ENCODE results near the gene TCOF1.

TCOF1 gene

DNA sequence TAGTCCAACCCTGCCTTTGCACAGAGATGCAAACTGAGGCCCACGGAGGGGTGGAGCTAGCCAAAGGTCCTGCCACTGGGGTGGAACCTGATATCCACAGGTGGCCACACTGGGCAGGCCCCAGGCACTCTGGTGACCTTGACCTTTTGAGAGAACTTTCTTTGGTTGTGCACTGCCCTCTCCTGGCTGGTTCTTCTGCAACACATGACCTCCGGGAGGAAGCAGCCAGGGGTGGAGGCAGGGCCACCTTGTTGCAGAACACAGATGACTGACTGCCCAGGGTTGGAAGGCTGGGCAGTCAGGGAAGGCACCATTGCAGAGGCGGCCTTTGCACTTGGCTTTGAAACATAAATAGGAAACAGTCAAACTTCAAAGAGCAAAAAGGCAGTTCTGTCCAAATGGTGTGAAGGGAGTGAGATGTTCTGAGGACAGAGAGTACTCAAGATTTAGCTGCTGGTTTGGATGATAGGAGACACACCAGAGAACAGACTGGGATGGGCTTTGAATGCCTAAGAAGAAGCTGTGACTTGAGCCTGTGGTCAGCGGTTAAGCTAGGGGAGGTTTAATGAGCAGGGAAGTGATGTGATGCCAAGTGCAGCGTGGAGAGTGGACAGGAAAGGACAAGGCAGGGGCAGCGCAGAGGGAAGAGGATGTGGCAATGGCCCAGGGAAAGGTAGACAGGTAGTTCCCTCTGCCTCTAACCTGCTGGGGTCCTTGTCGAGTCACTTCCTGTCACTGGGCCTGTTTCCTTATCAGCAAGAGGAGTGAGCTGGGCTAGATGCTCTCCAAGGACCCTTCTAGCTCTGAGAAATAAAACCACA, 6.8 kb upstream of the TCOF1 start:
- peak; percentile 90 for DNase-seq (ENCODE audit: low spot score)

DNA sequence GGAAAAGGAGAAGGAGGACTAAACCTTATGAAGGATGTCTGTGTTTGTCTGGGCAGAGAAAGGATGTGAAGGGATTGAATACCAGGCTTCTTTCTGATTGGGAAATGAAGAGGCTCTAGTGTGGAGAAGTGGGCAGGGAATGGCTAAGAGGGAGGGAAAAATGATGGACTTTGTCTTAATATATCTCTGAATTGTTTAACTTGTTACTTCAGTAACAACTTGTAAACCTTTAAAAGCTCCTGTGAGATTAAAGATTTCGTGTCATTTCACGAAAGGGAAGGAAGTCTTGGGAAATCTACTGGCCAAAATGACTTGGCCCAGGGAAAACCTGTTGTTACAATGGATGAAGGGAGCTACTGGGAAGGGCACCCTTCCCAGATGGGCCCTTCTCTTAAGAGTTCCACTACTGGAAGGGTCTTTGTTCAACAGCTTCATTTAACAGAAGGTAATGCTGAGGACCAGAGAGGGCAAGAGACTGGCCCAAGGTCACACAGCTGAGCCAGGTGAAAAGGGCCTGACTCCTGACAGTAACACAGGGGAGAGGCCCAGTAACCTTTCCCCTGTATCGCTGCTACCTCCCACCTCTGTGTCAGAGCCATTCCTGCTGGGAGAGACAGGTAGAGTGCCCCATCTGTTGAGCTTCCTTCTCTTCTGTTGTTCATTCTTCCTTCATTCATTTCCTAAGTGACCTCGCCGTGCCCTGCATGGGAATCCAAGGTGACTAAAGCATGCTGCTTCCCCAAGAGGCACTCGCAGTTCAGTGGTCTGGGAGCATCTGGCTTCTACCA, 5.1 kb upstream of the TCOF1 start:
- no peak for DNase-seq (ENCODE audit: low spot score)

DNA sequence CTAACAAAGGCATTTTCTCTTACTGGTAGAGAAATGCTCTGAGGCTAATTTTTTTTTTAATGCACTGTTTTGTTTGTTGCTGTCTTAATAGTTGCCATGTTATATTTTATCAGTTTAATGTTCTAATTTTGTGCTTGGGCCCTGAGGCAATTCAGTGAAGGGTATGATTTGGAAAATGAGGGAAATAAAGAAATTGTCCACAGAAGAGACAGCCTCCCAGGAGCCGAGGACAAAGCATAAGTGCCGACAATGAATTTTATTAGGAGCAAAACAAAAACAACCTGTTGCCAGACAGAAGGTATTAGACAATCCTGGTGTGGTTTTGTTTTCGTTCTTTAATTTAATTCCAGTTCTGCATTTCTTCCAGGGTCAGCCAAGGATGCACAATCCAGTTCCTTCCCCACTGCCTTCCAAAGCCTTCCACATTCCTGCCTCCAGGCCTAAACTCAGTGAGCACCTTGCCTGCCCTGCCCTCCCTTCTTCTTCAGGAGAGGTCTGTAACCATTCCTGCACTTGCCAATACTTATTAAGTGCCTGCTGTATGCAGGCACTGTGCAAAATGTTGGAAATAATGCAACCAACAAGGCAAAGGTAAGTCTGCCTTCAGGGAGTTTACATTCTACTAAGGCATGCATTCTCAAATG, 4.3 kb upstream of the TCOF1 start:
- no peak for DNase-seq (ENCODE audit: low spot score)

DNA sequence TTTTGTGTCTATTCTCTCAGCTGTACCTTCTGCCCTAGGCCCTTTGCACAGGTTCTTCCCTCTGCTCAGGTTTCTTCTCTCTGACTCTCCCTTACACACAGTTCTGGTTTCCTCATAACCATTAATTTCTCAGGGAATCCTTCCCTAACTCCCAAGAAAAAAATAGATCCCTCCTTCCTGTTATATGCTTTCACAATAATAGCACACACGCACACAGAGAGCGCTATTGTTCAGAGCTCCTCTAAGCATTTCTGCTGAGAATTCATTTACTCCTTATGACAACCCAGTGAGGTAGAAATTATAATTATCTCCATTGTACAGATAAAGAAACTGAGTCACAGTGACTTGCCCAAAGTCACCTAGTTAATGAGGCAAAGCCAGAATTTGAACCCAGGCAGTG, 1.7 kb upstream of the TCOF1 start:
- no peak for DNase-seq (ENCODE audit: low spot score)

DNA sequence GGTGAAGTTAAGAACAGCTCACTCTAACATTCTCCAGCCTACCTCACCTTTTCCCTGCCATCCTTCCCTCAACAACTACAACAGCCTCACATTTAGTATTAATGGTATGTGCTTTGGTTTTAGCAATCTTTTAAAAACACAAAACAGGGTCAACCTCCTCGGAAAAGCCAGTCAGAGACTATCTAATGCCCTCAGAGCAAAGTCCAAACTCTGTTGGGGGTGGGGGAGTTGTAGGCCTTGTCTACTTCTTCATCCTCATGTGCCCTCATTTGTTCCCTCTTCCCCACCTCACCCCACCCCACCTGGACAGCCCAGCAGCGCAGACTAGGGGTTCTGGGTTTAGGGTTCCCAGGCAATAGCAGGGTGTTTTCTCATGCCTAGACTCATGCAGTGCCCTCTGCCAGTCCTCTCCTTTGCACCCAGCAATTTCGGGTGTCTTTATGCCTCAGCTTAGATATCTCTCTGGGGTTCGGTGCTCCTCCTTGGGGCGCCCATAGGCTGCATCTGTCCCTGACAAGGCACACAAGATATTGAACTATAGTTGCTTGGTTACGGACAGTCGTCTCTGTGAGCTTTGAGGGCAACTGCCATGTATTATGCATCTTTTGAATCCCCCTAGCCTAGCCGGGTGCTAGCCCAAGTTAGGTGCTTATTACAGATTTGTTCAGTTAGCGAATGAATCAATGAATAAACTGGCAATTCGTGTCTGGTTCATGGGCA, 762 bp upstream of the TCOF1 start:
- DNase-seq (ENCODE audit: low spot score), result no peak

DNA sequence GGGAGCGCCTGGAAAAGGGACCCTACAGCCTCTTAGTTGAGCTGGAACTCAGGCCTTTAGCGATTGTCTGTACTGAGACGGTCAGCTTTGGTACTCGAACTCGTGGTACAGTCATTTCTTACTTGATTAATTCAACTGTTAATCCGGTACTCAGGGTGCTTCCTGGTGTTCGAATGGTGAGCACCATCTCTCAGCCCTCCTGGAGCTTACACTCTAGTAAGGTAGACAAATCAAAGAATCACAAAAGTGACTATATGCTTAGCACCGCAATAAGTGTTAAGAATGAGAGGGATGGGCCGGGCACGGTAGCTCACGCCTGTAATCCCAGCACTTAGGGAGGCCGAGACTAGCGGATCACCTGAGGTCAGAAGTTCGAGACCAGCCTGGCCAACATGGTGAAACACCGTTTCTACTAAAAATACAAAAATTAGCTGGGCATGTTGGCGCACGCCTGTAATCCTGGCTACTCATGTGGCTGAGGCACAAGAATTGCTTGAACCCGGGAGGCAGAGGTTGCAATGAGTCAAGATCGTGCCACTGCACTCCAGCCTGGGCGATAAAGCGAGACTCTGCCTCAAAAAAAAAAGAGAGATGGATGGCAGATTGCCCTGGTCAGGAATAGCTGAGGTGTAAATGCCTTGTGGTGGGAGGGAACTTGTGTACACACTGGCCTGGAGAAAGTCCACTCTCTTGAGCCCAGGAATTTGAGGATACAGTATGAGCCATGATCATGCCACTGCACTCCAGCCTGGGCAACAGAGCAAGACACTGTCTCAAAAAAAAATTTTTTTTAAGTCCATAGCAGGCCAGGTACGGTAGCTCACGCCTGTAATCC, 981 bp downstream of the TCOF1 start:
- DNase-seq (ENCODE audit: low spot score), result no peak

DNA sequence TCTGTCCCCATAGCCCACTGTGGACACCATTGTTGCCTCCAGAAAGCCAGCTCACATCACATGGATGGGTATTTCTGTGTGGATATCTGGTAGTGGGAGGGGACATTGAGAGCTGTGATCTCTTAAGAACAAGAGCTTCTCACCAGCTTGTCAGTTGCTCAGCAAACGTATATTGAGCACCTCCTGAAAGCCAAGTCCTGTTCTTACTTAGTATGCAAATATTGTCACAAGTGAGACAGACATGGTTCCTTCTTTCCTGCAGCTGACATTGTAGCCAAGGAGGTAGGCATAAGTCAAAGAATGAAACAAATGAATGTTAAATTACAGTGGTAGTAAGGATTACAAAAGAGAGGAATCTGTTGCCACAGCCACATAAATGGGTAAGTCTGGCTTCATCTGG, 3.8 kb downstream of the TCOF1 start:
- DNase-seq (ENCODE audit: low spot score), result no peak

DNA sequence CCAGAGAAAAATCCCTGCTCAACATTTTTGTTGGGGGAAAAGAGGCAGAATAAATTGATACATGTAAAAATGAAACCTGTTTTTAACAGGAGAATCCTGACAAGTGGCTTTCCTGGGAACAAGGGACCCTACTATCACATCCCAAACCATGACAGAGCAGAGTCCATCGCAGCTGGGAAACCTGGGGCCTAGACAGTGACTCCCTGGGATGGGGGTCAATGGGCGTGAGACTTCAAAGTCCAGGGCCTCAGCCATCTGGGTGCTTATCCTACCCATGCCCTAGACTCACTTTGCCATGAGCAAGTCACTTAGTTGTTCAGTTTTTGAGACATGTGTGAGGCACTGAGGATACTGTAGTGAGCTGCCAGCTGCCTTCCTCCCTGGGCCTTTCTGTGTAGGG, 5.7 kb downstream of the TCOF1 start:
- no peak for DNase-seq (ENCODE audit: low spot score)

DNA sequence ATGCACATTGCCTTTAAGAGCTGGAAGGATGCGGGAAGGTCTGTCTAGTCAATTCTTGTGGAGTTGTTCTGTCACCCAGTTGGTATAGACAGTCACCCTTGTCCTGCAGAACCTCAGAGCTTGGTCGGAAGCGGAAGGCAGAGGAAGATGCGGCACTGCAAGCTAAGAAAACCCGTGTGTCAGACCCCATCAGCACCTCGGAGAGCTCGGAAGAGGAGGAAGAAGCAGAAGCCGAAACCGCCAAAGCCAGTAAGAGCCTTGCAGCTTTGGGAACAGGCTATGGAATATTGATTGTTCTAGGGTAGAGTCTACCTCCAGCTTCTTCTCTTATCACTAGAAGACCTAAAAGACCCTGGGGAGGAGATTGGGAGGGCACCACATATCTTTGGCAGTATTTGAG, 6.5 kb downstream of the TCOF1 start:
- no peak for DNase-seq (ENCODE audit: low spot score)

DNA sequence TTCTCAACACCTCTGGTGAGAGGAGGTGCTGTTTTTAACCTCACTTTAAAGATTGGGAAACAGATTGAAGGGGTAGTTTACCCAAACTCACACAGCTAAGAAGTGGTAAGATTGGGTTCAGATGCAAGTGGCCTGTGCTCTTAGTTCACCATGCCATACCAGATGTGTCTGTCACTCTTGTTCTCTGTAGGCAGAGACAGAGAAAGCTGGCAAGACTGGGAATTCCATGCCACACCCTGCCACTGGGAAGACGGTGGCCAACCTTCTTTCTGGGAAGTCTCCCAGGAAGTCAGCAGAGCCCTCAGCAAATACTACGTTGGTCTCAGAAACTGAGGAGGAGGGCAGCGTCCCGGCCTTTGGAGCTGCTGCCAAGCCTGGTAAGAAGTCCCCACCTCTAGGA, 11.0 kb downstream of the TCOF1 start:
- DNase-seq (ENCODE audit: low spot score), result no peak

DNA sequence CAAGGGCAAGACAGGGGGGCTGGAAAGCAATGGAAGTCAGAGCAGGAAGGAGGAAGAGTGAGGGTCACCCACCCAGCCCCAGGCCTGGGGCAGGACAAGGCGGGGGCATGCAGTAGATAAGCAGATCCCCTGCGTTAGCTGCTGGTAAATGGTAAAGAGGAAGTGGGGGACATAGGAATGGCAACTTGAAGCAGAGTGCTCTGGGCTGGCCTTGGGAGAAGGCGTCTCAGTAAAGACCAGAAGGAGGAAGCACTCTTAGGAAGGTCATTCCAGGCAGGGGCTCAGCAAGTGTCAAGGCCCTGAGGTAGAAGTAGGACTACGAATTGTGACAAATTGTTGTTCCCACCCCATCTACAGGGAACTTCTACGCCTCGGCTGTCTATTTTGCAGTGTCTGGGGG, 15.1 kb downstream of the TCOF1 start:
- no peak for DNase-seq (ENCODE audit: low spot score)

DNA sequence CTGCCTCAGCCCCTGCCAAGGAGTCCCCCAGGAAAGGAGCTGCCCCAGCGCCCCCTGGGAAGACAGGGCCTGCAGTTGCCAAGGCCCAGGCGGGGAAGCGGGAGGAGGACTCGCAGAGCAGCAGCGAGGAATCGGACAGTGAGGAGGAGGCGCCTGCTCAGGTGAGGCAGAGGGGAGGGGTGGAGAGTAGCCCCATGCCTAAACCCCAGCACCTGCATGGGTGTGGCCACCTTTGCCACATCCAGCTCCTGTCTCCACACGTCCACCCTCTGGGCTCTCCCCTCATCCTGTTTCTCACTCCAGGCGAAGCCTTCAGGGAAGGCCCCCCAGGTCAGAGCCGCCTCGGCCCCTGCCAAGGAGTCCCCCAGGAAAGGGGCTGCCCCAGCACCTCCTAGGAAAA, 17.2 kb downstream of the TCOF1 start:
- no peak for DNase-seq (ENCODE audit: low spot score)

DNA sequence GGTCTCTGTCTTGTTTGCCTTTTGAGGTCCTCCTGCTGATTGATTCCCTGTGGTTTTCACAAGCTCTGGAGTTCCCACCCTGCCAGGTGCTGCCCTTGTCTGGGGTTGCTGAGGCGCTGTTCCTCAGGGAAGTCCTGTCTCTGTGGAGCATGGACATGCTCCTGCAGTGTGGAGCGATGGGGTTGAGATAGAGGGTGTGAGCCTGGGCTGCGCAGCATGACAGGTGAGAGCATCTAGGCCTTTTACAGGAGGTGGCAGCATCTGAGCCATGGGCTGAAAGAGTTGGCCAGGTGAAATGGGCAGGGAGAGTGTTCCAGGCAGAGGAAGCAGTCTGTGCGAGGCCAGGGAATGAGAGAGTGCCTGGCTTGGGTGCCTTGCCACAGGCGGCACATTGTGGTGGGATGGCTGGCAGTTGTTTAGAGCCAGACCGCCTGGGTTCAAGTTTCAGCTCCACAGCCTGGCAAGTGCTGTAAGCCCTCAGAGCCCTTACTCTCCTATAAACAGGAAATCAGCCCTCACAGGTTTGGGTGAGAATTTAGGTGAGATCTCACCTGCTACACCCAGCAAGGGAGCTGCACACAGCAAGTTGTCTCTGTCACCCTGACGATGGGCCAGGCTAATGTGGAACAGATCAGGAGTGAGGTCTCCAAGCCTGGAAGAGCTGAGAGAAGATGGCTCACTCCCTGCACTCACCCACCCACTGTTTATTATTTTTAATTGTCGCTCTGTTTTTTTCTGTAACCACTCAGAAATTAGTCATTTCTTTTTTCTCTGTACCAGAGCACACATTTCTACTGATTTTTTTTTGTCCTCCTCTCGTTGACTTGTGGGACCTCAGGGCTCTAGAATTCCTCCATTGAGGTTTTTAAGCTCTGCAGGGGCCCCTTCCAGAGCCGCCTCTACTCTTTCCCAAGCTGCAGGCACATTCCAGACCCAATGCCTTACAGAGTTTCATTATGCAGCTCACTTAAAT, 19.6 kb downstream of the TCOF1 start:
- no peak for DNase-seq (ENCODE audit: low spot score)

DNA sequence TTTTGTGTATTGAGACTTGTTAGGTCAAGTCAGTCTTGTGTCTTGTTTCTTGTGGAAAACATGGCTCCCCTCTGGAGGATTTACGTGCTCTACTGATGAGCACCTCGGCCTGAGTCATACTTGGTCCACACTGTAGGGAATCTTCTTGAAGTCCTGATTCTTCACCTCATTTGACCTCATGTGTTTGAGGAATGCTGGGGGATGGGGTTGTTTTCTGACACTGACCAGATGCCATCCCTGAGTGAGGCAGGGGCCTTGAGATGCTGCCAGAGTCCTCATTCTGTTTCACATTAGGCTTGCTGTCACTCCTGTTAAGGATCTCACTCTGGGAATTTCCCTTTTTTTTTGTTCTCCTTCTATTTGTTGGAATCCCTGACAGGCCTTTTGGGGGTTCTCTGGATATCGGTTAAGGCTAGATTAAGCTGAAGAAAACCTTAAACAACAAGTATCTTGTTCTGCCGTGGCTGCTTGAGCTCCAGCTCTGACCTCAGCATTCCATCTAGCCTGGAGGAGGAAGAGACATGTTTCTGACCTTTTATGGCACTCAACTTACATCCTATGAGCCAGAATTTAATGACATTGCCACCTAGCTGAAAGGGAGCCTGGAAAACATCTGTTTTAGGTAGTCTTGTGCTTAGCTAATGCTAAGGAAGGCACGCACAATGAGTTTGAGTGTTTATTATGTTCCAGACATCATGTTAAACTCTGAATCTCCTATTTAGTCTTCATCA, 20.6 kb downstream of the TCOF1 start:
- DNase-seq (ENCODE audit: low spot score), result no peak

DNA sequence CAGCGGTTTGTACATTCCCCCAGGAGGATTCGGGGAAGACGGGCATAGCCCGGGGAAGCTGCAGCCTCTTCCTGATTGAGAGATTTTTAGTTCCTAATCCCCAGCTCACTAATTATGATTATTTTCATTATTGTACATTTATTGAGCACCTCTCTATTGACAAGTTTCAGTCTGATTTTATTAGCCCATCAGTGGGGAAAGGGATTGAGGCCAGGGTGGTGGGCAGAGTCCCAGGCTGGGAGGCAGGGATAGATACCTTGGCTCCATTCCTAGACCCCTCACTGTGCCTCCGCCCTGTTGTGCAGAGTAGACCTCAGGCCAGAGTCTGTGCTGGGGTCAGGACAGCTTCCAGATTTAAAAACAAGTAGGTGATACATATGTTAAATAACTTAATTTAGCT, 27.2 kb downstream of the TCOF1 start:
- no peak for DNase-seq (ENCODE audit: low spot score)

DNA sequence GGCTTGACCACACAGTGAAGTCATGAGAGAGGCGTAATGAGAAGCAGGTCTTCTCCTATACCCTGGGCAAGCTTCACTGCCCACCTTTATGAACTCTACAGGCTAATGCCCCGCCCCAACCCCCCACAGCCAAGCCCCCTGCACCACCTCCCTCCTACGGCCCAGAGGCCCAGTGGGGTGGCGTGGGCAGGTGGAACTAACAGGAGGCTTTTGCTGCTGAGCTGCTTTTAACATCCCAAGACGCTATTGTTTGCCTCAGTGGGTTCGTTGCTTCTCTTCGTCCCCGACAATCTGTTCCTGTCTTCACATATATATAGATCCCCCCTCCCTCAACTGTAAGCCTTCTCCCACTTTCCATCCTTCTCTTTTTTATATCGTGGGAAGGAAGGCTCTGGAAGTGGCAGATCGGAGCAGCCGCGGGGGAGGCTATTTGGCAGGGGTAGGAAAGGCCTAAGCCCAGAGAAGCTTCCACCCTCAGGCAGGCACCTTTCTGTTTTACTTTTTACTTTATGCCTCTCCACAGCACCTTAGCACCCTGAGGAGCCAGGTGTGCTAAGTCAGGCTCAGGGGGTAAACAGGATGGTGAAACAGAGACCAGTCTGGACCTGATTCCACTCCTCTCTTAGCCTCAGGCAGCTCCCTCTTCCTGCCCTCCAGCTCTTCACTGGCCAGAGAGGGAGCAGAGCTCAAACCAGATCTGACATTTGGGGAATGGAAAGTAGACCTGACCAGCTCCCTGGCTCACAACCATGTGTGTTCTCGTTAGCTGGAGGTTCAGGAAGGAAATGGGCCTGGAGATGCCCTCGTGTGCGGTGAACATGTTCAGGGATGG, 28.7 kb downstream of the TCOF1 start:
- DNase-seq (ENCODE audit: low spot score), result no peak

DNA sequence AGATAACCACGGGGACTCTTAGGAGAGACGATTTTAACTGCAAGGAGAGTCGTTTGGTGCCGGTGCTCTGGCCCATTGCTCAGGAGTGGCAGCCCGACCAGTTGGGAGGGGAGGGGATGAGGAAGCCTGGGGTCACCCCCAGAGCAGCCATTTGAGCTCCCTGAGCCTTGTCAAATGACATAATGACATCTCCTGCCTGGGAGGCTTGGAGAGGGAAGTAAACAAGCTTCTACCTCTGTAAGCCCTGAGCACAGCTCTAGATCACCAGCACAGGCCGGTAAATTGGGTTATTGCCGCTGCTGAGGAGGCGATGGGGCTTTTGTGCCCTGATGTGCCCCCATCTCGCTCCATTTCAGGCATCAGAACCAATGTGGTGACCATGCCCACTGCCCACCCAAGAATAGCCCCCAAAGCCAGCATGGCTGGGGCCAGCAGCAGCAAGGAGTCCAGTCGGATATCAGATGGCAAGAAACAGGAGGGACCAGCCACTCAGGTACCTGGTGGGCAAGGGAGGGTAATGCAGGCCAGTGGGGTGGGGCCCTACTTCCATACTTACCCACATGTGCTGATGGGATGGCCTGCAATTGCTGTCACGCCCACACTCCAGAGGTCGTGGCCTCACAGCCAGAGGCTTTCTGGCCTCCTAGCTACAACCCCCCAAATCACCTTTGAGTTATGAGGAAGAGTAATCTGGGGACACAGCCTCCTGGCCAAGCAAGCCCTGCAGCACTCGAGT, 32.2 kb downstream of the TCOF1 start:
- DNase-seq (ENCODE audit: low spot score), result no peak
